GM18951 (cell line): ENCODE measurements around the gene ULK3.

Source experiments
- POLR2A ChIP-seq: IDR thresholded peaks from 4 replicates; pipeline ENCODE4 v1.6.1; 2011; ENCODE audit warnings: mild to moderate bottlenecking; ENCODE audit not compliant: insufficient read length, insufficient read depth; ENCODE audit errors: extremely low read depth
- in situ Hi-C: fragments of 300-500 bp; cut with MboI; formaldehyde crosslinking; loops from one replicate; pipeline ENCODE4 v1.12.0; 2022; ENCODE audit warnings: low sequenced_read_pairs, mixed read lengths, inconsistent platforms; ENCODE audit not compliant: unreplicated experiment

ULK3 gene

GRCh38 chr15:74815961-74816360 lies 27.0 kb downstream of the ULK3 start:
- in situ Hi-C loops: no loop called here
- TF ChIP-seq POLR2A: no peak

GRCh38 chr15:74815121-74815934 lies 27.6 kb downstream of the ULK3 start:
- in situ Hi-C loops: no loop called here

GRCh38 chr15:74812533-74812932 lies 30.4 kb downstream of the ULK3 start, which contains the start of gene LMAN1L:
Gene LMAN1L, plus strand, starts transcription at chr15:74812835. Its CDS starts 20 bp downstream, at chr15:74812855.
- no peak for TF ChIP-seq POLR2A
- in situ Hi-C loops: no loop called here

More at GRCh38 chr15:74815121-74815934, 27.6 kb downstream of the ULK3 start:
- no peak for TF ChIP-seq POLR2A

GRCh38 chr15:74809956-74810355 lies 33.0 kb downstream of the ULK3 start:
- no peak for TF ChIP-seq POLR2A
- in situ Hi-C loops: loop anchor here (5.0 kb wide), 1 partner anchor 38 kb away; no protein-coding TSS in a partner anchor

- TF ChIP-seq POLR2A: no peak
- in situ Hi-C loops: loop anchor here (5.0 kb wide), 1 partner anchor 37 kb away; no protein-coding TSS in a partner anchor
These were observed 33.7 kb downstream of the ULK3 start for GRCh38 chr15:74809242-74809641.

- TF ChIP-seq POLR2A: no peak
- in situ Hi-C loops: loop anchor here (5.0 kb wide), 1 partner anchor 37 kb away; no protein-coding TSS in a partner anchor
These were observed 34.1 kb downstream of the ULK3 start for GRCh38 chr15:74808840-74809229.

GRCh38 chr15:74808078-74808839 lies 34.7 kb downstream of the ULK3 start:
- in situ Hi-C loops: loop anchor here (5.0 kb wide), 1 partner anchor 36 kb away; no protein-coding TSS in a partner anchor
- TF ChIP-seq POLR2A: no peak

- in situ Hi-C loops: loop anchor here (5.0 kb wide), 1 partner anchor 35 kb away; no protein-coding TSS in a partner anchor
- no peak for TF ChIP-seq POLR2A
These were observed 35.7 kb downstream of the ULK3 start for GRCh38 chr15:74807282-74807681.

GRCh38 chr15:74804935-74805334 lies 38.0 kb downstream of the ULK3 start:
- in situ Hi-C loops: loop anchor here (5.0 kb wide), 1 partner anchor 33 kb away; no protein-coding TSS in a partner anchor
- TF ChIP-seq POLR2A: no peak

GRCh38 chr15:74802862-74803447 lies 40.0 kb downstream of the ULK3 start:
- in situ Hi-C loops: no loop called here
- TF ChIP-seq POLR2A: no peak

GRCh38 chr15:74802290-74802689 lies 40.7 kb downstream of the ULK3 start:
- in situ Hi-C loops: no loop called here
- no peak for TF ChIP-seq POLR2A

GRCh38 chr15:74801311-74801997 lies 41.5 kb downstream of the ULK3 start:
- no peak for TF ChIP-seq POLR2A
- in situ Hi-C loops: no loop called here

- no peak for TF ChIP-seq POLR2A
These were observed 42.3 kb downstream of the ULK3 start for GRCh38 chr15:74800559-74801094.

More at GRCh38 chr15:74800559-74801094, 42.3 kb downstream of the ULK3 start:
- in situ Hi-C loops: no loop called here
